ENCODE data around the gene DYNLT1. TPM values are rescaled to one million over a fixed set of nuclear protein-coding genes. Genes with fewer than 3 reads are reported as not detected.

DYNLT1 gene
- total RNA-seq, 1 donor from 2014 or later = 118 TPM

- no peaks in the 10 kb centered on the region for H3K4me1 Mint-ChIP-seq
- TF ChIP-seq CTCF (conservative IDR thresholded peaks at IDR 0.05) = peak; percentile 77
- H3K27ac Mint-ChIP-seq (ENCODE audit: unreplicated experiment) = no peak overlapping the region
- no peak overlapping the region for H3K4me3 Mint-ChIP-seq
- H3K9me3 Mint-ChIP-seq = no peaks in the 10 kb centered on the region
- no peaks in the 10 kb centered on the region for H3K27me3 Mint-ChIP-seq (ENCODE audit: low read depth)
- peaks cover 10% of the 10 kb centered on the region for H3K36me3 Mint-ChIP-seq (ENCODE audit: low read depth)
- peak; percentile 72 for DNase-seq (ENCODE audit: low read depth, low spot score)
Measured at GRCh38 chr6:158605266-158605878, 39.2 kb downstream of the DYNLT1 start.

- Mint-ChIP-seq H3K36me3 (ENCODE audit: low read depth) (peaks cover 10% of the 10 kb centered on the region), H3K27me3 (ENCODE audit: low read depth) (no peaks in the 10 kb centered on the region), H3K4me1 (no peaks in the 10 kb centered on the region), H3K9me3 (no peaks in the 10 kb centered on the region), H3K27ac (ENCODE audit: unreplicated experiment) (no peak overlapping the region), H3K4me3 (no peak overlapping the region)
- no peak for DNase-seq (ENCODE audit: low read depth, low spot score)
- no peak for TF ChIP-seq CTCF (conservative IDR thresholded peaks at IDR 0.05)
Measured at GRCh38 chr6:158604048-158604406, 40.5 kb downstream of the DYNLT1 start.

- no peak for DNase-seq (ENCODE audit: low read depth, low spot score)
- no peak for TF ChIP-seq CTCF (conservative IDR thresholded peaks at IDR 0.05)
- Mint-ChIP-seq H3K4me1 (no peaks in the 10 kb centered on the region), H3K27ac (ENCODE audit: unreplicated experiment) (no peak overlapping the region), H3K9me3 (no peaks in the 10 kb centered on the region), H3K4me3 (no peak overlapping the region), H3K27me3 (ENCODE audit: low read depth) (no peaks in the 10 kb centered on the region), H3K36me3 (ENCODE audit: low read depth) (peaks cover 10% of the 10 kb centered on the region)
Measured at GRCh38 chr6:158603261-158604047, 41.1 kb downstream of the DYNLT1 start.

- peaks cover 15% of the 10 kb centered on the region for H3K36me3 Mint-ChIP-seq (ENCODE audit: low read depth)
- TF ChIP-seq CTCF (conservative IDR thresholded peaks at IDR 0.05) = no peak
- H3K4me3 Mint-ChIP-seq = no peak overlapping the region
- H3K27ac Mint-ChIP-seq (ENCODE audit: unreplicated experiment) = no peak overlapping the region
- peaks cover 7% of the 10 kb centered on the region for H3K4me1 Mint-ChIP-seq
- no peak for DNase-seq (ENCODE audit: low read depth, low spot score)
- H3K9me3 Mint-ChIP-seq = no peaks in the 10 kb centered on the region
- no peaks in the 10 kb centered on the region for H3K27me3 Mint-ChIP-seq (ENCODE audit: low read depth)
Measured at GRCh38 chr6:158599635-158600034, 44.9 kb downstream of the DYNLT1 start.

- no peak overlapping the region for H3K27ac Mint-ChIP-seq (ENCODE audit: unreplicated experiment)
- TF ChIP-seq CTCF (conservative IDR thresholded peaks at IDR 0.05) = no peak
- H3K4me3 Mint-ChIP-seq = no peak overlapping the region
Measured at GRCh38 chr6:158597565-158597964, 47.0 kb downstream of the DYNLT1 start.

More at GRCh38 chr6:158597565-158597964, 47.0 kb downstream of the DYNLT1 start:
- H3K36me3 Mint-ChIP-seq (ENCODE audit: low read depth) = peaks cover 12% of the 10 kb centered on the region
- no peak for DNase-seq (ENCODE audit: low read depth, low spot score)
- no peaks in the 10 kb centered on the region for H3K9me3 Mint-ChIP-seq
- peaks cover 7% of the 10 kb centered on the region for H3K4me1 Mint-ChIP-seq
- no peaks in the 10 kb centered on the region for H3K27me3 Mint-ChIP-seq (ENCODE audit: low read depth)

All from neural crest cell (in vitro differentiated cells).